HUDEP-2 (cell line): ENCODE results near the gene BICD1.
"Not testable (repeated sequence)": the region's sequence is repeated elsewhere in the genome, so short reads cannot be mapped to it uniquely, and the experiment has no call there.

ENCODE experiments used
- DNase-seq, 76 experiments: peaks; one replicate each; lab custom pipeline; 2025; ENCODE audit not compliant: unreplicated experiment in 76 of 76; lab: John Stamatoyannopoulos, UW

The BICD1 gene

GRCh38 chr12:32272465-32272864 lies 165.8 kb downstream of the BICD1 start:
- DNase-seq = no peak

- DNase-seq = peak in 1 of 76 experiments; percentile 4
These were observed 166.4 kb downstream of the BICD1 start for GRCh38 chr12:32273063-32273522.

- no peak for DNase-seq
These were observed 167.1 kb downstream of the BICD1 start for GRCh38 chr12:32273712-32274111.

- no peak for DNase-seq
These were observed 168.0 kb downstream of the BICD1 start for GRCh38 chr12:32274665-32275064.

GRCh38 chr12:32275520-32275919 lies 168.9 kb downstream of the BICD1 start:
- DNase-seq = not testable (repeated sequence)

GRCh38 chr12:32277774-32278173 lies 171.1 kb downstream of the BICD1 start:
- DNase-seq = no peak

- DNase-seq = no peak
These were observed 174.5 kb downstream of the BICD1 start for GRCh38 chr12:32281098-32281497.

GRCh38 chr12:32284561-32284960 lies 177.9 kb downstream of the BICD1 start:
- no peak for DNase-seq

GRCh38 chr12:32285021-32285420 lies 178.4 kb downstream of the BICD1 start:
- DNase-seq = no peak

- DNase-seq = no peak
These were observed 178.8 kb downstream of the BICD1 start for GRCh38 chr12:32285489-32285888.

- DNase-seq = peak in 21 of 76 experiments; percentile 3 to 50 (median 24)
These were observed 183.8 kb downstream of the BICD1 start for GRCh38 chr12:32290411-32290810.

GRCh38 chr12:32292151-32292550 lies 185.5 kb downstream of the BICD1 start:
- no peak for DNase-seq

GRCh38 chr12:32293808-32294419 lies 187.3 kb downstream of the BICD1 start:
- DNase-seq = no peak

- no peak for DNase-seq
These were observed 189.9 kb downstream of the BICD1 start for GRCh38 chr12:32296567-32296966.

- DNase-seq = no peak
These were observed 192.3 kb downstream of the BICD1 start for GRCh38 chr12:32298917-32299316.

- no peak for DNase-seq
These were observed 194.6 kb downstream of the BICD1 start for GRCh38 chr12:32301216-32301615.

GRCh38 chr12:32302218-32303173 lies 195.8 kb downstream of the BICD1 start:
- peak in 7 of 76 experiments; percentile 7 to 34 (median 11) for DNase-seq

- DNase-seq = no peak
These were observed 196.5 kb downstream of the BICD1 start for GRCh38 chr12:32303174-32303549.

GRCh38 chr12:32305163-32305562 lies 198.5 kb downstream of the BICD1 start:
- peak in 8 of 76 experiments; percentile 5 to 37 (median 13) for DNase-seq

- DNase-seq = no peak
These were observed 200.7 kb downstream of the BICD1 start for GRCh38 chr12:32307326-32307725.

GRCh38 chr12:32309811-32310736 lies 203.4 kb downstream of the BICD1 start:
- peak in 5 of 76 experiments; percentile 1 to 25 (median 10) for DNase-seq
